ENCODE measurements around the gene WWOX. TPM values are rescaled to one million over a fixed set of nuclear protein-coding genes. Genes with fewer than 3 reads are reported as not detected.

Gene WWOX
- total RNA-seq, 1 donor from 2014 or later = 43.2 TPM

- TF ChIP-seq CTCF (IDR thresholded peaks at IDR 0.05; ENCODE audit: unreplicated experiment) = no peak
- Mint-ChIP-seq H3K9me3 (ENCODE audit: low read depth) (peaks cover 29% of the 10 kb centered on the region), H3K4me3 (ENCODE audit: low read depth) (no peak overlapping the region), H3K4me1 (ENCODE audit: low read depth) (no peaks in the 10 kb centered on the region), H3K27ac (no peak overlapping the region), H3K36me3 (ENCODE audit: insufficient read depth) (peaks cover 19% of the 10 kb centered on the region), H3K27me3 (no peaks in the 10 kb centered on the region)
- DNase-seq (ENCODE audit: low spot score, unreplicated experiment) = no peak
Observed at GRCh38 chr16:78415013-78415412, 315.6 kb downstream of the WWOX start.

- H3K27me3 Mint-ChIP-seq = no peaks in the 10 kb centered on the region
- no peaks in the 10 kb centered on the region for H3K4me1 Mint-ChIP-seq (ENCODE audit: low read depth)
- no peak overlapping the region for H3K4me3 Mint-ChIP-seq (ENCODE audit: low read depth)
- DNase-seq (ENCODE audit: low spot score, unreplicated experiment) = no peak
- H3K36me3 Mint-ChIP-seq (ENCODE audit: insufficient read depth) = peaks cover 16% of the 10 kb centered on the region
- TF ChIP-seq CTCF (IDR thresholded peaks at IDR 0.05; ENCODE audit: unreplicated experiment) = no peak
- H3K27ac Mint-ChIP-seq = no peak overlapping the region
- peaks cover 28% of the 10 kb centered on the region for H3K9me3 Mint-ChIP-seq (ENCODE audit: low read depth)
Observed at GRCh38 chr16:78415669-78416068, 316.2 kb downstream of the WWOX start.

GRCh38 chr16:78416400-78416799, 316.9 kb downstream of the WWOX start:
- DNase-seq (ENCODE audit: low spot score, unreplicated experiment) = no peak
- no peak for TF ChIP-seq CTCF (IDR thresholded peaks at IDR 0.05; ENCODE audit: unreplicated experiment)
- Mint-ChIP-seq H3K36me3 (ENCODE audit: insufficient read depth) (peaks cover 16% of the 10 kb centered on the region), H3K4me1 (ENCODE audit: low read depth) (no peaks in the 10 kb centered on the region), H3K27ac (peak overlapping the region; percentile 6), H3K4me3 (ENCODE audit: low read depth) (no peak overlapping the region), H3K27me3 (no peaks in the 10 kb centered on the region), H3K9me3 (ENCODE audit: low read depth) (peaks cover 25% of the 10 kb centered on the region)

GRCh38 chr16:78421181-78421708, 321.8 kb downstream of the WWOX start:
- H3K36me3 Mint-ChIP-seq (ENCODE audit: insufficient read depth) = no peaks in the 10 kb centered on the region
- no peak overlapping the region for H3K27ac Mint-ChIP-seq
- no peaks in the 10 kb centered on the region for H3K9me3 Mint-ChIP-seq (ENCODE audit: low read depth)
- H3K4me3 Mint-ChIP-seq (ENCODE audit: low read depth) = no peak overlapping the region
- DNase-seq (ENCODE audit: low spot score, unreplicated experiment) = no peak
- no peaks in the 10 kb centered on the region for H3K27me3 Mint-ChIP-seq
- H3K4me1 Mint-ChIP-seq (ENCODE audit: low read depth) = peaks cover 14% of the 10 kb centered on the region
- no peak for TF ChIP-seq CTCF (IDR thresholded peaks at IDR 0.05; ENCODE audit: unreplicated experiment)

- Mint-ChIP-seq H3K4me3 (ENCODE audit: low read depth) (no peak overlapping the region), H3K4me1 (ENCODE audit: low read depth) (peaks cover 15% of the 10 kb centered on the region), H3K27ac (no peak overlapping the region), H3K9me3 (ENCODE audit: low read depth) (no peaks in the 10 kb centered on the region), H3K27me3 (no peaks in the 10 kb centered on the region), H3K36me3 (ENCODE audit: insufficient read depth) (peaks cover 3% of the 10 kb centered on the region)
- no peak for TF ChIP-seq CTCF (IDR thresholded peaks at IDR 0.05; ENCODE audit: unreplicated experiment)
- no peak for DNase-seq (ENCODE audit: low spot score, unreplicated experiment)
Observed at GRCh38 chr16:78425281-78425680, 325.8 kb downstream of the WWOX start.
